Forelimb muscle (tissue), 1 donor: ENCODE results near the gene MCF2L. TPM values are rescaled to one million over a fixed set of nuclear protein-coding genes. Genes with fewer than 3 reads are reported as not detected.

Experiments
- DNase-seq: peaks from one replicate; pipeline ENCODE4 v3.0.0-alpha.2; 2013; ENCODE audit warnings: low read depth
- polyA plus RNA-seq: library from polyadenylated mRNA; unstranded; fragments of 120-200 nt; gene quantifications from one replicate; pipeline ENCODE4 v1.2.1, GENCODE V29; 2013; ENCODE audit not compliant: insufficient read length

The MCF2L gene
- polyA plus RNA-seq, 1 donor: 22.5 TPM

DNA sequence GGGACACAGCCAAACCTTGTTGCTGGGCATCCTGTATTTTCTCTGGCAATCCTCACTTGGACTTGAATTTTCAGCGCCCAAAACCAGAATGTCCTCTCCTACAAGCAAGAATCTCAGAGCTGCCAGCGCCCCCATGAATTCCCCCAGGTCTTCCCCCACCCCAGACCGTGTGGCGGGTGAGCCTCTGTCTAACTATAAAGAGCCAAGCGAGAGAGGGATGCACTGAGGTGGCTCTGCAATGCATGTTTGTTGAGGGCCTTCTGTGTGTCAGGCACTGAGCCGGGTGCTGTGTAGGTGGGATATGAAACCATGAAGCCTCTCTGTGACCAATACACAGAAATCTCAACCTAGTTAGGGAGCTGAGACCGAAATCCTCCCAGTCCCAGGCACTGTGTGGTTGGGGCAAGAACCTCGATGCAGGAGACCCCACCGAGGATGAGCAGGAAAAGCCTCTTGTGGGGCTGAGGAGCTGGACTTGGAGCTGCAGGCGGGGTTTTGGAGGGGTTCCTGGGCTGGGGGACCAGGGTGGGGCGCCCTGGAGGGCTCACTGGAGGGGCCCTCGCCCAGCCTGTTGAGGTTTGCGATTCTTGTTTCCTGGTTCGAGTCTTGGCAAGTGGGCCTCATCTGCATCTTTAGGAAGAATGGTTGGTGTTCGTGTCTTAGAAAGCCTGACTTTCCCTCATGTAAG is 177.0 kb downstream of the MCF2L start:
- no peak for DNase-seq

GRCh38 chr13:113146750-113147149 is 177.7 kb downstream of the MCF2L start:
- no peak for DNase-seq

- DNase-seq: no peak
Measured at GRCh38 chr13:113147206-113147605, 178.2 kb downstream of the MCF2L start.

- DNase-seq: no peak
Measured at GRCh38 chr13:113148407-113148806, 179.4 kb downstream of the MCF2L start.

GRCh38 chr13:113148940-113149503 is 180.0 kb downstream of the MCF2L start:
- DNase-seq: no peak

Other genes starting within 250 kb of the MCF2L start
- gene F7, start 136.6 kb downstream of the MCF2L start, polyA plus RNA-seq: 1.5 TPM
- gene F10, start 153.6 kb downstream of the MCF2L start, polyA plus RNA-seq: 16.9 TPM
- not detected for gene PROZ, start 189.4 kb downstream of the MCF2L start, polyA plus RNA-seq
- gene PCID2, start 239.5 kb downstream of the MCF2L start, polyA plus RNA-seq: 39.9 TPM
- 67.8 TPM for gene CUL4A, start 240.4 kb downstream of the MCF2L start, polyA plus RNA-seq